NCI-H2029 treated with DMSO at 0.1 percent for 48 hours (cell line): ENCODE results near the gene PSD2.
A peak's percentile ranks its signal among the peaks of the same experiment; 100 is the strongest.

Experiments used
- DNase-seq: peaks from one replicate; lab custom pipeline; 2025; lab: John Stamatoyannopoulos, UW

Gene PSD2

GRCh38 chr5:139855946-139856540 lies 60.4 kb downstream of the PSD2 start:
- no peak for DNase-seq

GRCh38 chr5:139856714-139857113 lies 61.1 kb downstream of the PSD2 start:
- DNase-seq, result peak; percentile 22

GRCh38 chr5:139859013-139859412 lies 63.4 kb downstream of the PSD2 start:
- no peak for DNase-seq

GRCh38 chr5:139861021-139861888 lies 65.6 kb downstream of the PSD2 start:
- DNase-seq, result no peak

- no peak for DNase-seq
These were observed 66.2 kb downstream of the PSD2 start for GRCh38 chr5:139861889-139862207.

GRCh38 chr5:139862313-139862712 lies 66.7 kb downstream of the PSD2 start:
- no peak for DNase-seq

DNA sequence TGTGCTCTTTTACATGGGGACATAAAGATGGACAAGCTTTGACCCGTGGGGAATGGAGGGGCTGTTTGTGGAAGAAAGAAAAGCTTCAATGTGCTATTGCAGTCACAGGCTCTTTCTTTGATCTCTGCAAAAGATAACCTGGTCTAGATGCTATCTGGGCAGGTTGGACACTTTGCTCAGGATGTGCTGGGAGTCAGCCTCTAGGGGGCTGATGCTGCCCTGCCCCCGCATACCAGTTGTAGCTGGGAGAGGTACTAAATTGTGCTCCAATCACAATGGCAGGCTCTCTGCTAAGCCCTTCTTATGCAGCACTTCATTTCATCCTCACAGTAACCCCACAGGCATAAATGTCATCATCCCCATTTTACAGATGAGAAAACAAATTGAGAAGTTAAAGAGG lies 67.2 kb downstream of the PSD2 start:
- no peak for DNase-seq

DNA sequence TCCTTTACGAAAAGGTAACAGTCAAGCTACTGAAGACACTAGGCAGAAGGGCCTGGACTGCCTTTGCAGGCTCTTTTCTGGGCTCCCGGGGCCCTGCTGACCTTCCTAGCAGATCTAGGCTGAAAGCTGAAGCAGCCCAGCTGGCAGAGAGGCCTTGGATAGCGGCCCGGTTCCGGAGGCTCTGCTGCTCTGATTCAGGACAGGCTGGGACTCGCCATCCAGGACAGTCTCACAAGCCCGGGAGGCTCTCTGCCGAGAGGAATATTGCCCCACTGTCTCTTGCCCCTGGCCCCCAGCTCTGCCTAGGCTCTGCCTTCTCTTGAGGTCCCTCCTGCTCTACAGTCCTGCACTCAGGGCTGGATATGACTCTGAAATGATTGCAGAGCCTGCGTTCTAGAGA lies 67.8 kb downstream of the PSD2 start:
- no peak for DNase-seq

DNA sequence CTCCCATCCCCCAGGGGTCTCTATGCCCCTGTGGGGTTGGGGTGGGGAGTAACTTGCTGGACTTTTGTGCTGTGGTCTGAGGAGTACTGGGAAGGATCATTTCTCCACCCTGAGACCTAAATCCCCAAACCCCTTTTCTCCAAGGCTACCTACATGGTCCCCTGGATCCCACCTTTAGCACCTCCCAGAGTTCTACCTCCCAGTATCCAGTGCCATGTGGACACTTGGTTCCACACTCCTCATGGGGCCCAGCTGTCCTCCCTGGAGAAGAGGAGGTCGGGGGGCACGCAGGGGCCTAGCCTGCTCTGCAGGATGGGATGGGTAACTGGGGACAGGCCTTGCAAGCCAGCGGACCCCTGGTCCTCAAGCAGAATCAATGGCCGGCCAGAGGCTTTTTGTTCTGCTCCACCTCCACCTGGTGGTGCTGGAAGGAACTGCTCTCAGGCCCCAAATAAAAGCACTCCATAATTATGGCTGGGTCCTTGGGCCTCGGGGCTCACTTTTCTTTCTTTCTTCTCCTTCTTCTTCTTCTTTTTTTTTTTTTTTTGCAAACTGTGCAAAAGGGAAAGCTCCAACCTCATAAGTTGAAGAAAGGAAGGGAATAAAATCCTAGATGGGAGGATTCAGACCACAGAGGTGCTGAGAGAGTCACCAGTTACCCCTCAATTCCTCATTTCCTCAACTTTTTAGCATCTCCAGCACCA lies 68.4 kb downstream of the PSD2 start:
- peak; percentile 17 for DNase-seq

- no peak for DNase-seq
These were observed 69.3 kb downstream of the PSD2 start for GRCh38 chr5:139864716-139865483.

DNA sequence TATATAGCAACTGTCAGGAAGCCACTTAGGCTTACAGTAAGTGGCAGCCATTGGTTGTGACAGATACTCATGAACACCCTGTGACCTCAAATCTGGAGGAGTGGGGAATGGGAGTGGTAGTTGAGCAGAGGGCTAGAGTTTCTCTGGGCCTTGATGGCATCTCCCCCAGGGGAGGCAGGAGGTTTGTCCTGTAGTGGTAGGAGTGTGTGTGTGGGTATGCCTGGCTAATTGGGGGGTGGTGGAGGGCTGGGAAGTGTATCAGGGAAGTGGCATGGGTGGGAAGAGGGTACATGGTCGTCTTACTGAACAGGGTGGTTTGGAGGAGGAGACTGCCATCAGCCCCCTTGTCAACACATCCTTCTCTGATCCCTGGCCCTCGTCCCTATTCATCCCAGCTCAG lies 71.5 kb downstream of the PSD2 start:
- no peak for DNase-seq

GRCh38 chr5:139867581-139867980 lies 72.0 kb downstream of the PSD2 start:
- DNase-seq, result no peak

- no peak for DNase-seq
These were observed 73.6 kb downstream of the PSD2 start for GRCh38 chr5:139869042-139869790.

- no peak for DNase-seq
These were observed 75.1 kb downstream of the PSD2 start for GRCh38 chr5:139870677-139871076.

DNA sequence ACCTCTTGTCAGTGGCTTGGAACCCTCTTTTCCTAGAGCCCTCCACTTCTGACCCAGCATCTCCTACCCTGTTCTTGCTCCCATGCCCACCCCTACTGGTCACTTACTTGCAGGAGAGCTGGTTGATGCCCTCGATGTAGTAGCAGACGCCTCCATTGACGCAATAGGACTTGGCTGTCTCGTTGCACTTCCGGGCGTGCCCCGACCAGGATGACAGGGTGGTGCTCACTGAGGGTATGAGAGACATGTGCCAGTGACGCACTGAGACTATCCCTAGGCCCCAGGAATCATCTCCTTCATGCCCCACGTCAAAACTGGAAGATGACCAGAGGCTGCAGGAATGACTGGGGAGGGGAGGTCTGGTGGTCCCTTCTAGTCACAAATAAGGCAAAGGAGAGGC lies 76.0 kb downstream of the PSD2 start:
- no peak for DNase-seq

- DNase-seq, result no peak
These were observed 76.6 kb downstream of the PSD2 start for GRCh38 chr5:139872052-139872766.

GRCh38 chr5:139872851-139873794 lies 77.5 kb downstream of the PSD2 start:
- no peak for DNase-seq

DNA sequence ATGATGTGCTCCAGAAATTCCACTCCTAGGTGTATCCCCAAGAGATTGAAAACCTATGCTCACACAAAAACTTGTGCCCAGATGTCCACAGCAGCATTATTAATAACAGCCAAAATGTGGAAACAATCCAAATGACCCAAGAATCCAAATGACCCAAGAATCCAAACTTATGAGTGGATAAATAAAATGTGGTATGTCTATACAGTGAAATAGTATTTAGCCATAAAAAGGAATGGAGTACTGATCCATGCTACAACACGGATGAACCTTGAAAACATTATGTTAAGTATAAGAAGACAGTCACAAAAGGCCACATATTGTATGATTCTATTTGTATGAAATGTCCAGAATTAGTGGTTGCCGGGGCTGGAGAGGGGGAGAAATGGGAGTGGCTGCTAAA lies 80.3 kb downstream of the PSD2 start:
- no peak for DNase-seq

DNA sequence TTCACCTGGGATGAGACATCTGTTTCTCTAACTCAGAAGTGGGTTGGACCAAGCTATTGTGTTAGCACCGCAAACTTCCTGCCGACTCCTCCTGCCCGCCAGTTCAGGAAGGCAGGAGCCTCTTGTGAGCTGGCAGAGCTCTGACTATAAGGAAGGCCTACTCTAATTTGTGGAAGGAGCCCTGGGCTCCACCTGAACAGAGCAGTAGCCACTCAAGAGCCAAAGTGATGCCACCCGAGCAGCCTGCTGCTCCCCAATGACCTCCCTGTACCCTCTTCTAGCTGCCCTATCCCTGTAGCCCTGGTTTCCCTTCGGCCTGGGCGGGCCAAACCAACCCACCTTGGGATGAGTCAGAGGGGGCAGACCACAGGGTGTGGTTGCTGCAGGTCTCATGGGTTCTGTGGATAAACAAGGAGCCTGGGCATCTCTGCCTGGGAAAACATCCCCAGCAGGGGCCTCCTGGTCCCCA lies 81.6 kb downstream of the PSD2 start:
- no peak for DNase-seq

- no peak for DNase-seq
These were observed 82.5 kb downstream of the PSD2 start for GRCh38 chr5:139878093-139878492.
